Upper lobe of left lung (tissue), 4 donors: ENCODE data around the gene CDX1.

ENCODE experiments used
- EP300 ChIP-seq, 4 donors: sonication (generic); formaldehyde crosslinking; IDR thresholded peaks; one replicate each; pipeline ENCODE4 v1.5.1; 2017; ENCODE audit warnings: antibody characterized with exemption in 4 of 4, control low read depth in 2 of 4
- POLR2A ChIP-seq, 4 donors: fragments of 450-650 bp; IDR thresholded peaks; one replicate each; pipeline ENCODE4 v1.5.1; 2016 to 2017; ENCODE audit warnings: antibody characterized with exemption in 4 of 4, mild to moderate bottlenecking in 2 of 4
- POLR2AphosphoS5 ChIP-seq, 2 donors: sonication (generic); formaldehyde crosslinking; IDR thresholded peaks; one replicate each; pipeline ENCODE4 v1.5.1; 2017; ENCODE audit warnings: antibody characterized with exemption in 2 of 2
- TF ChIP-seq, protein P1 (sequence below), 6 experiments: fragments of 450-650 bp in 4 of 6; fragments of 200-600 bp in 2 of 6; sonication (generic) in 2 of 6; IDR thresholded peaks; one replicate each; pipeline ENCODE4 v1.5.1; 2016 to 2019; ENCODE audit warnings: antibody characterized with exemption in 6 of 6

DNA sequence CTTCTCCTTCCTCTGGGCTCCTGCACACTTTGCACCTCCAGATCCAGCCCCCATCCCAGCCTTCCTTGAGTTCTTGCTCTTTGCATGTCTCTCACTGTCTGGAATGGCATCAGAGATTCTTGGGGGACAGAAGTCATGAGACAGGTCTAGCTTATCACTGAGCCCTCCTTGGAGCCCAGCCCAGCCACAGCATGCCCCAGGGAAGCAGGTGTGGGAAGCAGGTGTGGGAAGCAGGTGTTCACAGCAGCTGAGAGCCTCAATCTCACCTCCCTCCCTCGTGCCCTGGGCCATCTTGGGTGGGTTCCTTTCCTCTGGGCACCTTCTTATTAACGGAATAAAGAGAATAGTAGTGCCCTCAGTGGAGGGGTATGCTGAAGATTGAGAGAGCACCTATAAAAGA, 50.5 kb downstream of the CDX1 start:
- no peak for TF ChIP-seq POLR2AphosphoS5 (IDR thresholded peaks at IDR 0.05)
- no peak for TF ChIP-seq POLR2A (IDR thresholded peaks at IDR 0.05)
- TF ChIP-seq, protein P1, sequence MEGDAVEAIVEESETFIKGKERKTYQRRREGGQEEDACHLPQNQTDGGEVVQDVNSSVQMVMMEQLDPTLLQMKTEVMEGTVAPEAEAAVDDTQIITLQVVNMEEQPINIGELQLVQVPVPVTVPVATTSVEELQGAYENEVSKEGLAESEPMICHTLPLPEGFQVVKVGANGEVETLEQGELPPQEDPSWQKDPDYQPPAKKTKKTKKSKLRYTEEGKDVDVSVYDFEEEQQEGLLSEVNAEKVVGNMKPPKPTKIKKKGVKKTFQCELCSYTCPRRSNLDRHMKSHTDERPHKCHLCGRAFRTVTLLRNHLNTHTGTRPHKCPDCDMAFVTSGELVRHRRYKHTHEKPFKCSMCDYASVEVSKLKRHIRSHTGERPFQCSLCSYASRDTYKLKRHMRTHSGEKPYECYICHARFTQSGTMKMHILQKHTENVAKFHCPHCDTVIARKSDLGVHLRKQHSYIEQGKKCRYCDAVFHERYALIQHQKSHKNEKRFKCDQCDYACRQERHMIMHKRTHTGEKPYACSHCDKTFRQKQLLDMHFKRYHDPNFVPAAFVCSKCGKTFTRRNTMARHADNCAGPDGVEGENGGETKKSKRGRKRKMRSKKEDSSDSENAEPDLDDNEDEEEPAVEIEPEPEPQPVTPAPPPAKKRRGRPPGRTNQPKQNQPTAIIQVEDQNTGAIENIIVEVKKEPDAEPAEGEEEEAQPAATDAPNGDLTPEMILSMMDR (IDR thresholded peaks at IDR 0.05), result no peak
- TF ChIP-seq EP300 (IDR thresholded peaks at IDR 0.05), result no peak
